Vagina (tissue), 2 donors: ENCODE data around the gene ENKD1.

ENCODE experiments used
- CTCF ChIP-seq, 3 experiments: fragments of 450-650 bp in 2 of 3; fragments of 200-600 bp in 1 of 3; sonication (generic) in 1 of 3; IDR thresholded peaks; one replicate each; pipeline ENCODE4 v1.5.1; 2017 to 2019; ENCODE audit warnings: antibody characterized with exemption in 3 of 3, mild to moderate bottlenecking in 2 of 3, moderate library complexity in 2 of 3
- POLR2AphosphoS5 ChIP-seq, 2 donors: sonication (generic); formaldehyde crosslinking; IDR thresholded peaks; one replicate each; pipeline ENCODE4 v1.9.0; 2017; ENCODE audit warnings: antibody characterized with exemption in 2 of 2, mild to moderate bottlenecking in 2 of 2, low read depth in 1 of 2; ENCODE audit not compliant: insufficient read depth in 1 of 2

GRCh38 chr16:67656344-67657016, 10.1 kb downstream of the ENKD1 start:
- TF ChIP-seq CTCF (IDR thresholded peaks at IDR 0.05) (no peak), POLR2AphosphoS5 (IDR thresholded peaks at IDR 0.05; ENCODE audit: insufficient read depth in 1 of 2, low read depth in 1 of 2) (no peak)
